ENCODE measurements around the gene RSPO1.

DNA sequence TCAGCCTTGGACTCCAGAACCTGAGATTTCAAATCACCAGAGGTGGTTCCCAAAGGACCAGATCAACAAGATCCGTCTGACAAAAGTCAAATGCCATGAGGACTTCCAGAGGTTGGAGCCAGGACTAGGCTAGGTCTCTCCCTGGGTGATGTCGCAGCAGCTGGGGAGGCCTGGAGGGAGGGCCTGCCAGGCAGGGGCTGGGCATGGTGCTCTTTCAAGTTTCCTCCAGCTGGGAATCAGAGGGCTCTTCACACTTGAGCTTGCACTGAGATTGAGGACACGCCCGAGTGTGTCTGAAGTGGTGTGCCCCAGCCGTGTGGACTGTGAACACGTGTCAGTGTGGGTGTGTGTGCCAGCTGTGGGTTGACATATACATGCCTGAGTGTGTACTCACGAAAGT, 21.3 kb upstream of the RSPO1 start:
- TF ChIP-seq, protein P1, sequence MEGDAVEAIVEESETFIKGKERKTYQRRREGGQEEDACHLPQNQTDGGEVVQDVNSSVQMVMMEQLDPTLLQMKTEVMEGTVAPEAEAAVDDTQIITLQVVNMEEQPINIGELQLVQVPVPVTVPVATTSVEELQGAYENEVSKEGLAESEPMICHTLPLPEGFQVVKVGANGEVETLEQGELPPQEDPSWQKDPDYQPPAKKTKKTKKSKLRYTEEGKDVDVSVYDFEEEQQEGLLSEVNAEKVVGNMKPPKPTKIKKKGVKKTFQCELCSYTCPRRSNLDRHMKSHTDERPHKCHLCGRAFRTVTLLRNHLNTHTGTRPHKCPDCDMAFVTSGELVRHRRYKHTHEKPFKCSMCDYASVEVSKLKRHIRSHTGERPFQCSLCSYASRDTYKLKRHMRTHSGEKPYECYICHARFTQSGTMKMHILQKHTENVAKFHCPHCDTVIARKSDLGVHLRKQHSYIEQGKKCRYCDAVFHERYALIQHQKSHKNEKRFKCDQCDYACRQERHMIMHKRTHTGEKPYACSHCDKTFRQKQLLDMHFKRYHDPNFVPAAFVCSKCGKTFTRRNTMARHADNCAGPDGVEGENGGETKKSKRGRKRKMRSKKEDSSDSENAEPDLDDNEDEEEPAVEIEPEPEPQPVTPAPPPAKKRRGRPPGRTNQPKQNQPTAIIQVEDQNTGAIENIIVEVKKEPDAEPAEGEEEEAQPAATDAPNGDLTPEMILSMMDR (IDR thresholded peaks at IDR 0.05): no peak
- TF ChIP-seq POLR2A (IDR thresholded peaks at IDR 0.05): no peak
